ENCODE results near the gene FAM83D.
"Not testable (repeated sequence)": the region's sequence is repeated elsewhere in the genome, so short reads cannot be mapped to it uniquely, and the experiment has no call there.

Gene FAM83D

DNA sequence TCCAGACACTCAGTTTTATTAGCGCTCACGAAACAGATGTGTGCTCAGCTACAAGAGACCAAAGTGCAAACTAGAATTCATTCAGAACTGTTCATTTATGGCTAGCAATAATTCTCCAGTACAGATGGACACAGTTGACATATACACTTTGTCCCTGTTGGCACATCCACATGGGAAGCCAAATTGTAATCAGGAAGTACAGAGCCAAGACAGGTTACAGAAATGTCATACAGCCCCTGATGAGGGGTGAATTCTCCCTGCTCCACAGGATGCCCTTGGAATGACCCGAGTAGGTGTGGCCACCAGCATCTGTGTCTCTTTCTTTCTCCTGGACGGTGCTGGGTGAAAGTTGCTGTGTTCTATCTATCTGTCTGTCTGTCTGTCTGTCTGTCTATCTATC lies 43.5 kb downstream of the FAM83D start:
- no peak for DNase-seq

DNA sequence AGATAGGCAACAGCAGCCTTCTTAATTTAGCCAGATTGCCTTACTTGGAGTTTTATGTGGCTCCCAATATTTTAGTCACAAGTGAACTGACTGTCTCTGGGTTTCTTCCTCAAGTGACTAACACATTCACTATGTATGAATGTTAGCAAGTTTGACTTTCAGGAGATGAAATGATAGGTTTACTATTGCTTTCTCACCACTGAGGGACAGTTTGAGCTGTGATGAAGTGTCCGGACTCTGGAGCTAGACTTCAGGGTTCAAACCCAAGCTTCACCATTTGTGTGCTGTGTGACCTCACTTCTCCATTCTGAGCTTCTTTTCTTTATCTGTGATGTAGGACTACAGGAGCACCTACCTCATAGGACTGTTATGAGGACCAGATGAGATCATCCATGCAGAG lies 44.1 kb downstream of the FAM83D start:
- no peak for DNase-seq

DNA sequence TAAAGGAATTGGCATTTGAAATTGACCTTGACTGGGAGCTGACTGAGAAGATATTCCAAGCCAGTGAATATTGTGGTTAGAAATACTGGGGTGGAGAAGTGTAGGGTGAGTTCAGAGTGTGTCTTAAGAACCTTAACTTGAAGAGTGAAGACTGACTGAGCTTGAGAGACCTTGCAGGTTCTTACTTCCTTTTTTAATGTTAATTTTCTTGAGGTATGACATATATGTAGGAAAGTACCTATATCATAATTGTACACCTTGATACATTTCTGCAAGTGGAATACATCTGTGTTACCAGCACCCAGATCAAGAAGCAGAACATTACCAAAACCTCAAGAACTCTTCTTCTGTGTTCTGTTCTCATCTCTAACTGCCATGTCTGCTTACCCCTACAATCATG lies 46.9 kb downstream of the FAM83D start:
- no peak for DNase-seq

DNA sequence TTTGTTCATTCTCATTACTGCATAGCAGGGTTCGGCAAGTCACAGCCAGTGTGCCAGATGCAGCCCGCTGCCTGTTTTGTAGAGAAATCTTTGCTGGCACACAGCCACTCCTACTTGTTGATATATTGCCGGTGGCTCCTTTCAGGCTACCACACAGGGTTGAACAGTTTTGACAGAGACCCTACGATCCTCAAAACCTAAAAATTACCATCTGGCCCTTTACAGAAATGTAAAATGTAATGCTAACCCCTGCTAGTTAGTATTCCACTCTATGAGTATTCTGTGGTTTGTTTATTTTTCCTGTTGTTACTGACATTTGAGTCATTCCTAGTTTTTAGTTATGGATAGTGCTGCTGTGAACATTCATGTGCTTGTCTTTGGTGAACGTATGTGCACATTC lies 47.4 kb downstream of the FAM83D start:
- no peak for DNase-seq

DNA sequence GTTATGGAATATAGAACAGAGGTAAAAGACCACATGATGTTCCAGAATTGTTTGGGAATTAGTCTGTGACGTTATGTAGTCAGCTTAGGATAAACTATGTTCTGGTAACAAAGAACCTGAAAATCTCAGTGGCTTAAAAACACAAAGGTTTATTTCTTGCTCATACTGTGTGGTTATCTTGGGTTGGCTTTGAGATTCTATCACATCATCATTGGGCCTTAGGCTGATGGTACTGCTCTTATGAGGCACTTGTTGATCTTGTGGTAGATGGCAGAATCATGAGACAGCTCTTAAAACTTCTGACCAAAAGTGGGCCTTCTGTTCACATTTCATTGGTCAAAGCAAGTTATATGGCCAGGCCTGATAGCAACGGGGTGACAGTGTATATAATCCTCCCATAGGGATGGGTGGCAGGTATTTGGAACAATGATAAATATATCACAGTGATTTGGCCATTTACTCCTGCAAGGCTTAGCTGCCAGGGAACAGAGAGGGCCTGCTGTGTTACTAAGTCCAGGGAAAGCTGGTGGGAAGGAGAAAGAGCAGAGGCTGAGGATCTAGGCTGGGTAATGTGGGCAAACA lies 49.4 kb downstream of the FAM83D start:
- no peak for DNase-seq

DNA sequence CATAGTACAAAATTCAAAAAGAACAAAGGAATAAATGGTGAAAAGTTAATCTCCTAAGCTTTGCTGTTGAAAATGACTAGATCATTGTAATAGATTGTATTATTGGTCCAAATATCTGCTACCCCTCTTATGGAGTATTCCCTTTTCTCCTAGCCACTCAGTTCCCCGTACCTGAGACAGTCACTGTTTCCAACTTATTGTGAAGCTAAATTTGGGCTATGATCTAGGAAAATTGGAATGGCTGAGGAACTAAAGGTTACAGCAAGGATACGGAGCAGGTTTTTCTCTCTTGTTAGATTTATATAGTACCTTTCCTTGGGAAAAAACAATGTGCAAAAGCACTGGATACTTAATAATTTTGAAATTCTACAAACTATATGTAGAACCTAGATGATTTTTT lies 53.2 kb downstream of the FAM83D start:
- DNase-seq: no peak

DNA sequence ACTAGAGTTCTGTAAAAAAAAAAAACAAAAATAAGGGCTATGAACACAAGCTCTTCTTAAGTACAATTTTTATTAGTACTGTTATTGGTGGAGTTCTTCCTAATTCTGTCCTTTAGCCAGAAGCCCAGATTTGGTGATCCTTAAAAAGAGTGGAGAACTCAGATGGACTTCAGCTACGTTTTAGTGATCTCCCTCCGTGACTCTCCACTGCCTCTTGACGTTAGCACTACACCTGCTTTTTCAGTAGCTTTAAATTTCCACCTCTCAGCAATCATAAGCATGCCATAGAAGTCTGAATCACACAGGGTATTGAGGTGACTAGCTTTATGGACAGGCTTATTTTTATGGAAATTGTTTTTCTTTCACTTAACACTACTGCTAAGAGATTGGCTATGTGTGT lies 53.6 kb downstream of the FAM83D start:
- no peak for DNase-seq

DNA sequence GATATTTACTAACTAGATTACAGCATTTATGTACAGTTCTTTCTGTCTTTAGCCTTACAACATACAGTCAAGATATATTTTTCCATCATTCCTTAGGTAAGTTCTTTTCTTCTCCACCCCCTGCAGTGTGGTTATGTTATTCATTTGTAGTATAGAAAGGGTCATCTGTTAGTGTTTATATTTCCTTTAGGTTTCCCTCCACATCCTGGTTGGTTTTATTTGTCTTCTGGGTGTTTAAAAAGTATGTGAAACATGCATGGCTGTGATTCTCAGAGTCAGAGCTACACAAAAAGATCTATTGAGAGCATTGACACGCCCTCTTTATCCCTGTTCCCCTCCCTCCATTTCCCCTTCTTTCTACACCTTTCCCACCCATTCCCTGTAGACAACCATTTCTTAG lies 56.1 kb downstream of the FAM83D start:
- DNase-seq: no peak

DNA sequence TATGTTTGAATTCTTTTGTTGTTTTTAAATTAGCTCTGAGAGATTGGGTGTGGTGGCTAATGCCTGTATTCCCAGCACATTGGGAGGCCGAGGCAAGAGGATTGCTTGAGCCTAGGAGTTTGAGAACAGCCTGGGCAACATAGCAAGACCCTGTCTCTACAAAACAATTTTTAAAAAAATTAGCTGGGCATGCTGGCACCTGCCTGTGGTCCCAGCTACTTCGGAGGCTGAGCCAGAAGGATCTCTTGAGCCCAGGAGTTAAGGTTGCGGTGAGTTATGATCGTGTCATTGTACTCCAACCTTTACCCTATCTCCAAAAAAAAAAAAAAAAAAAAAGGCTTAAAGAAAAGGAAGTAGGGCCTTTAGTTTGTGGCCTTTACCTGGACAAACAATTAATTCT lies 58.8 kb downstream of the FAM83D start:
- DNase-seq: no peak

DNA sequence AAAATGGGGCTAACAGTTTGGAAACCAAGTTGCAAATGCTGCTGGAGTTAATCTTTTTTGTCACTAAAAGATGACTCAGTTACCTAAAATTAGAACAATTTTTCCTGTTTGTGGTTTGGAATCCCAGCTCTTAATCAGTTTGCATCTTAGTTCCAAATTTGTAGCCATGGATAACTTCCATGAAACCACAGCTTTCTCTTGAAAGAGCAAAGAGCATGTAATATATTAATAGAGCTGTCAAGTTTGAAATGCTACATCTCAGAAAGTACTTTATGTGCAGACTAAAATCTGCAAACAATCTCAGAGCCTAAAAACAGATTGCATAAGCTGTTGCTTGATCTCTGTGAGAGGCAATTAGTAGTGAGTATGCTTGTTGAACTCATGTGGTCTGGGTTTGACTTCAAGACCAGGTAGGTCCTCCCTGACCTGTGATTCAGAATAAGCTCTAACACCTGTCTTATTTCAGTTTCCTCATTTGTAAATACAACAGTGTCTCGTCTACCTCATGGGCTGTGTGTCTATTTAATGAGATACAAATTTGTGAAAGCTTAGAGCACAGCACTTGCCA lies 59.5 kb downstream of the FAM83D start:
- DNase-seq: peak in 1 of 2 experiments; percentile 14

DNA sequence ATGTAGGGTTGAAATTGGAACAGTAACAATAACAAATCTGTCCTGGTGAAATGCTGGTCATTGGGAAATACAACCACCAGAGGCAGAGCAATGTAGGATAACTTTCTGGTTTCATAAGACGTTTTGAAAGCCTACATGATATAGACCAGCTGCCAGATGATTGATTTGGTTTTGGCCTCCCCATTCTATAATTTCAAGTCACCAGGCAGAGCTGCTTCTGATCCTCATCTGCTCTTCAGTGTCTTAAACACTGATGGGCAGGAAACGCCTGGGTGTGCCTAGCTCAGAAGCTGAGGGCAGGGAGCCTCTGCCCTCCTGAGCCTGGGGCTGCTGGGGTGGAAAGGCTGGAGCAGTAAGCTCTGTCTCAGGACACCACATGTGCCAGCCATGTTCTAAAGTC lies 60.4 kb downstream of the FAM83D start:
- no peak for DNase-seq

DNA sequence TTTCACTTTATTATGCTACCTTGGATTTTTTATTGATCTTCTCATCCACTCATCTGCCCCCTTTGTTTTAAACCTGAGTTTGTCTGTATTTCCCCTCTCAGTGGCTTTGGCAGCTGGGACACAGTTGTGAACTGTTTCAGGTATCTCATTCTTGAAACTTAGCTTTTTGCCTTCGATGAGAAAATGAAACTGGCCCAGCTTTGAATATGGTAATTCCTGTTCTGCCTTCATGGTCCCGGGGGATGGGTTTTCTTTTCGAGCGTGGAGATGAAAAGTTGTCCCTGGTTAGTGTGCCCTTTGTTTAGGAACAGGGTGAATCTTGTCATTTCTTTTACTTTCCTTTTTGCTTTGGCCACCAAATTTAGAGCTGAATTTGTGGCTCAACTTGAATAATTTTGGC lies 61.6 kb downstream of the FAM83D start:
- peak; percentile 38 to 83 for DNase-seq

DNA sequence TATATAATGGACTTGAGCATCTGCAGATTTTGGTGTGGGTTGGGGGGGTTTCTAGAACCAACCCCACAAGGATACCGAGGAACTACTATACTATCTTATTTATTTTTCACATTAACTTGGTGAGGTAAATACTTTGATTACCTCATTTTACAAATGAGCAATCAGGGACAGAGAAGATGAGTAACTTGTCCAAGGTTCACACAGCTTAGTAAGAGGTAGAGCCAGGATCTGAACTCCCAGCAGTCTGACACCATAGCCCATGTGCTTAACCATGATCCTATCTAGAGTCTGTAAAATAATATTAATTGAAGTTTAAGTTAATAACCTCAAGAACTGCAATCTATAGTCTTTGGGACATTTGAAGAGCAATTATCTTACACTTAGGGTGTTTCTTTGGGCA lies 64.5 kb downstream of the FAM83D start:
- DNase-seq: no peak

DNA sequence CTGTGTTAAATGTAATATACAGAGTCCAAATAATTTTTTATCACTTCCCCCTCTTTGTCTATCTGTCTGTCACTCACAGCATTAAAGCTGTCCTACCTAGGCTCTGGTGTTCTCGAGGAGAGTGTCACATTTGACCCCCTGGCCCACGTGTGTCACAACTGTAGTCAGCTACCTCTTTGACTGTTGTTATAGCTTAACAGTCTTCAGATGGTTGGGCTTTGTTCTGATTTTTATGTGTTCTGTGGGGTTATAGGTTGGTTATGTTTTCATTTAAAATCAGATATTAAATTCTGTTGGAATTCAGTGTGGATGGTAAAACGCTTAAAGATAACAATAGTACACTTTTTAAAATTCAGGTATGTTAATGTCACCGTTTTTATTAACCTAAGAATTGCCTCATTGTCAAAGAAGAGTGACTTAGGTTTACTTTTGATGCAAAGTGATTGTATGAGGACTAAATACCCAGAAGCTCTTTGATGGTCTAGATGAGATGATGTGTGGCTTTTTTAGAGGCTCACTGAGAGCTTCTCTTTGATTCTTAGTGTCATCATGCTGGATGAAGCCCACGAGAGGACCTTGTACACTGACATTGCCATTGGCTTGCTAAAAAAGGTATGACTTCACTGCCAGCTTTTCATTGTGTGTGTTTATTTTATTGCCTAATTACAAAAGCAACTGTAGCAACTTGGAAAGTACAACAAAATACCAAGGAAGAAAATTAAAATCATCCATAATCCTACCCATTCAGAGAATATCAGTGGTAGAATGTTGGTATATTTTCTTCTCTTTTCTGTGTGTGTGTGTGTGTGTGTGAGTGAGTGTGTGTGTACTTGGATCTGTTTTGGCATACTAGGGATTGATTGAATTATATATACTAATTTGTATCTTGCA lies 65.8 kb downstream of the FAM83D start:
- no peak for DNase-seq

DNA sequence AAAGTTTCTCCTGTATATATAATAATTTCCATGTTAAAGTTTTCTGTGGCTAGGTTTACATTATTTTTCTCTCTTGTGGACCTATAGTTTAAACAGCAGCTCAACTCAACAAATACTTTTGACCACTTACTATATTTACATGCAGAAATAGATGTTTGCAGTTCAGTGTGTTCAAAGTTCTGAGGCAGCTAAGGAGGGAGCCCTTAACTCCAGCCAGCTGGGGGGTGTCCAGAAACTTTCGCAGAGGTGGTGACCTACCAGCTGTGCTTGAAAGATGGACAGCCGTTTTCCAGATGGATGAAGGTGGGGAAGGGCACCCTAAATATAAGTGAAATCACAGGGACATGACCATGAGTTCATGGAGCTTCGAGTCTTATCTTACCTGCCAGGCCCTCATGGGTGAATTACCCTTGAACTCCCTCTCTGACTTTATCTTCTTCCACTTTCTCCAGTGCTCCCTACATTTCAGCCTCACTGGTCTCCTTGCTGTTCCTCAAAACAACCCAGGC lies 69.4 kb downstream of the FAM83D start:
- DNase-seq: no peak

DNA sequence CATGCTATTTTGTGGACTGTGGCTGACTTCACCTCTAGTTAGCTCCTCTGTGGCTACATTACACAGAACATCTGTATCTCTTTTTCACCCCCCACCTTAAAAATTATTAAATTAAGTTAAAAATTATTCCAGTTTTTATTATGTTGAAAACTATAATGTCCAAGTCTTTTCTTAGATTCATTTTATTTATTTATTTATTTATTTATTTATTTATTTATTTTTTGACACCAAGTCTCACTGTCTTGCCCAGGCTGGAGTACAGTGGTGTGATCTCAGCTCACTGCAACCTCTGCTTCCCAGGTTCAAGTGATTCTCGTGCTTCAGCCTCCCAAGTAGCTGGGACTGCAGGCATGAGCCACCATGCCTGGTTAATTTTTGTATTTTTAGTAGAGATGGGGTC lies 70.6 kb downstream of the FAM83D start:
- DNase-seq: not testable (repeated sequence)

DNA sequence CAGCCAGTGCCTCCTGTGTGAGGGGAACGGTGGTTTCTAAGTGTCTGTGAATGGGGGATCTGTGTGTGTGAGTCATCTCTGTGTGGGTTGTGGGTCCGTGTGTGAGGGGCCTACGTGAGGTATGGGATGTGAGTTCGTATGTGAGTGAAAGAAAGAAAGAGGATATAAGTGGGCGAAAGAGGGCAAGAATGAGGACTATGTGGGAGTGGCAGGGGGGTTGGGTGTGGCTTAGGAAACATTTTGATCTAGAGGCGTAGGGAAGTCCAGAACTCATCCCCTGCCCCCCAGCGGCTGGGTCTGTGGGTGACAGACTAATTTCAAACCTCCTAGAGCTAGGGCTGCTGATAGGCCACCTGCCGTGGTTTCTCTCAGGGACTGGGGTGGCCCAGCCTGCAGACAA lies 71.4 kb downstream of the FAM83D start:
- DNase-seq: no peak

DNA sequence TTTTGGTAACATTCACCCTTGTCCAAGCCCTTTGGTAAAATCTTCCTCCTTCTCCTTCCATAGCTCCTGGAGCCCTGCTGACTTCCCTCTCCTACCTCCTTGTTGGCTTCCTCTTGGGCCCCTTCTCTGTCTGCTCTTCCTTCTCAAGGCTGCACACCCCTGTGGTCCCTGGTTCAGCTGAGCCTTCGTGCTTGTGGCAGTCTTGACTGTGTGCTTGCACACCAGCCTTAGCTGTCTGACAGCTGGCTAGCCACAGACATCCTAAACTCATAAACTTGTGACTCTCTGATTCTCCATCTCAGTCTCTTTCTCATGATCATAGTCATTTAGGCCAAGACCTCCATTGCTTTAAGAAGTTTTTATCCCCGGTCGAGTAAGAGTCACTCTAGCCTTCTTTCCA lies 73.0 kb downstream of the FAM83D start:
- DNase-seq: no peak

DNA sequence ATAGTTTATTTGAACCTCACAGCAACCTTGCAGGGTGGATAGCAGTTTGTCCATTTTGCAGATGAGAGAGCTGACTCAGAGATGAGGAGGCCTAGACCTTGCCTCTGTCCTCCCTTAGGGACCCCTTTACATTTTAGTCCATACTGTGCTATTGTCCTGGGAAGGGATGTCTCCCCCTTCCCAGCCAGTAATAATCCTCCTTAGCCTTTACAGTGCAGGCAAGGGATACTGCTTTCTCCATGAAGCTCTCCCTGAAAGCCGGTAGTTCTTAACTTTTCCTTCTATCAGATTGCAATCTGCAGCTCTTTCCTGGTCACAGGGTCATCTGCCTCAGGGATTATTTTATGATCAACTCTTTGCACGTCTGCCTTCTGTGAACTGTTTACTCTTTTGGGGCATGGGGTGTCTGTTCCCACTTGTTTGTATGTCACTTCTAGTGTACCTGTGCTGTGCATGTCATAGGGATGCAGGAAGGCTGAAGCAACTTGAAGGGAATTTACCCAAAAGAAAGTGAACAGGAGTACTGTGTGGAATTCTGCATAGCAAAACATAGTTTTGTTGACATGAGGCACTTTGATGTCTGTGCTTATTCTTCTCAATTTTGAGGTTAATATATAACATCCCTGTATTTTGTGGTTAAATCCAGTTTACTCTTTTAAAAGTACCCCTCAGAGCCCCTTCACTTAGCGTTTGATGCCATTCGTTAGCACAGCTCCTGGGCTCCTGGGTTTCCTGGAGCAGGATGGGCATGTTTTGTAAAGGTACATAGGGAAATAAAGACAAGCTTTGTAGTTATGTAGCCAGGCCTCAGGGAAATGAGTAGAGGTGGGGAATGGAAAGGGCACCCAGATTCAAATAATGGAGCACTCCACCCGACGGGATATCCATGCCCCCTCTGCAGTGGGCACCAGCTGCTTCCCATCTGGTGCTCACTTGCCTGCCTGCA lies 74.0 kb downstream of the FAM83D start:
- no peak for DNase-seq

Data from NCI-H526 (cell line).